Activated CD8-positive, alpha-beta memory T cell treated with anti-CD3 and anti-CD28 coated beads for 48 hours (primary cell): Measurements from ENCODE around the gene TFF1.
"Not testable (repeated sequence)": the region's sequence is repeated elsewhere in the genome, so short reads cannot be mapped to it uniquely, and the experiment has no call there.

Experiments used
- DNase-seq, 3 experiments: peaks; one replicate each; pipeline ENCODE4 v3.0.0-alpha.2; 2020; ENCODE audit warnings: low read depth in 2 of 3, low spot score in 2 of 3

Gene TFF1

DNA sequence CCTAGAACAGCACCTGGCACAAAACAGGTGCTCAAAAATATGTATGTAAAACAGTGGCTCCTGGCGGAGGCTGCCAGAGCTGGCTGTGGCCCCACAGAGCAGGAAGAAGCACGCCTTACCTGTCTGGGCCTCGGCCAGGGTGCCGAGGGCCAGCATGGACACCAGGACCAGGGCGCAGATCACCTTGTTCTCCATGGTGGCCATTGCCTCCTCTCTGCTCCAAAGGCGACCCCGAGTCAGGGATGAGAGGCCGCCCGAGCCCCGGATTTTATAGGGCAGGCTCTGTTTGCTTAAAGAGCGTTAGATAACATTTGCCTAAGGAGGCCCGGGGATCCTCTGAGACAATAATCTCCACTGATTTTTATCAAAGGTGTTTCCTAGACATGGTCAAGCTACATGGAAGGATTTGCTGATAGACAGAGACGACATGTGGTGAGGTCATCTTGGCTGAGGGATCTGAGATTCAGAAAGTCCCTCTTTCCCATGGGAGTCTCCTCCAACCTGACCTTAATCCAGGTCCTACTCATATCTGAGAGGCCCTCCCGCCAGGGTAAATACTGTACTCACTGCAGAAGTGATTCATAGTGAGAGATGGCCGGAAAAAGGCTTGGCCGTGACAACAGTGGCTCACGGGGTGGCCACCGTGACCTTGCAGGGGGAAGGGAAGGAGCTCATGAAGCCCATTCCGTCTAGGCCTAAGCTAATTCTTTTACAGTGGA lies at the start of gene TFF1:
TSS of gene TFF1 (minus strand) at position 244 of the 719 bp plus-strand sequence. CDS start at position 204, 40 bp downstream.
- DNase-seq: no peak

DNA sequence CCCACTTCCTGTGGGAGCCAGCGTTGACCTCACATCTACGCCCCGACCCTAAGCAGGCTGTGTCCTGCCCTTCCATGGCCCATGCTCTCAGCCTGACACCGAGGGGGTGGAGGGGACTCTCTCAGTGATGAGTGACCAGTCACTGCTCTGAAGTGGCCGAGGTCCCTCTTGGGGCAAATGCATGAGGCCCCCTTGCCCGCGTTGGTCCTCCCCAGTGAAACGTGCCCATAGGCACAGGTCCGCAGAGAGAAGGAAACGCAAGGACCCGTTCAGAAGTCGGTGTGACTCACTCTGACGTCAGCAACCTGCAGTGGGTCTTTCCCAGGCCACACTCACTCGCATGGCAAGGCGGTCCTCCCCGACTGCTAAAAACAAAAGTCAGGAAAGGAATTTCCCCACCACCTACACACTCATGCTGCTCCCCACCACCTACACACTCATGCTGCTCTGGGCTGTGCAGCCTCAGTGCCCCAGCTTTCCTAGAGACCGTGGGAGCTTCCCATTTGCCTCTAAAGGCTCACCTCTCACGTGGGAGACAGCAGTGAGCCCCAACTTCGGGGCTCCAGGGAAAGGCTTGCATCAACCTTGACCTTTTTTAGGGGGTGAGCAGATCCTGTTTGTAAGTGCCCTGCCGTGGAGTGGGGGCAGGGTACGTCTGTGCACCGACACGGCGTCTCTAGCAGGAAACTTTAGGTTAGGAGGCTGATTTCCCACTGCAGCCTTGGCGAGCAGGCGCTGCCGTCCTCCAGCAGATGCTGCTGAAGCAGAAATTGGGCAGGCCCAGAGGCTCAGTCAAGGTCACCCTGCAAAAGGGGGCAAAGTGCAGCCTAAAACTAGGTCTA lies 48.8 kb upstream of the TFF1 start:
- peak in 2 of 3 experiments; percentile 83 to 88 for DNase-seq

DNA sequence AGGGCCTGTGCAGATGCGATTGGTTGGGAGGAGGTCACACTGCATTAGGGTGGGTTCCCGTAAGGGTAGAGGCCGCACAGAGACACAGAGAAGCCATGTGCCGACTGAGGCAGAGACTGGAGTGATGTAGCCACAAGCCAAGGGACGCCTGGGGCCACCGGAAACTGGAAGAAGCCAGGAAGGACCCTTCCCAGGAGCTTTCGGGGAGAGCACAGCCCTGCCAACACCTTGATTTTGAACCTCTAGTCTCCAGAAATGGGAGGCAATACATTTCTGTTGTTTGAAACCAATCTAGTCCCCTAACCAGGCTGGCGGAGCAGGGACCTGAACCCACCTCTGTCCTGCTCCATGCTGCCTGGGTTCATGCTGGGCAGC lies 48.2 kb upstream of the TFF1 start:
- DNase-seq: no peak

DNA sequence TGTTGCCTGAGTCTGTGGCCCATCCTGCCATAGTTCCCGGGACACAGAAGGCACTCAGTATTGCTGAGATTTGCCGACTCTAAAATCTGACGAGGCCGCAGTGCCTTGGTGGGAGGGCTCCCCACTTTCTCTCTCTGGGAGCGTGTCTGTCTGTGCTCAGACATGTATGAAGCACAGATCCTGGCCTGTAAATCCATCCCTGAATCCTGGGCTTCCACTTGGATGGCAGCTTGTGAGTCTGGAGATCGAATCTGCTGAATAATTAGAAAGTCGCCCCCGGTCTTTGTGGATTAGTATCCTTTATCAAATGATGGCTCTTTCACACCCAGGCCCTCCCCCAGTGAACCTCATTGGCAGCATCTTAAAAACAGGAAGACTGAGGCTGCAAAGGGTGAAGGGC lies 47.7 kb upstream of the TFF1 start:
- no peak for DNase-seq

DNA sequence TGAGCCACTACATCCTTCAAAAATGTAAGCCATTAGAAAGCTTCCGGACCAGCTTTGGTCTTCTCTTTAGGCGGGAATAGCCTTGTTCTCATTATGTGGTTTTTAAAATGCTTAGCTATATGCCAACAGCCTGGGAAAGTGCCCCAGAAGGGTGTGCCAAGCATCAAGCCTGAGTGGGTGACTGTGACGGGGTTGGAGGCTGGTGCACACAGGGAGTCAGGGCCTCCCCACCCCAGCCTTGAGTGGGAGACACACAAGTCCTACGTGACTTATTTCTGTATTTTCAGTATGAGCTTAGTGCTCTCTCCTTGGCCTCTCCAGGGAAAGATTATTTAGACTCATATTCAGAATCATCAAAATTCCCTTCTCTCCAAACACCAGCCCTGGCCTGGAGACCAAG lies 47.2 kb upstream of the TFF1 start:
- DNase-seq: no peak

DNA sequence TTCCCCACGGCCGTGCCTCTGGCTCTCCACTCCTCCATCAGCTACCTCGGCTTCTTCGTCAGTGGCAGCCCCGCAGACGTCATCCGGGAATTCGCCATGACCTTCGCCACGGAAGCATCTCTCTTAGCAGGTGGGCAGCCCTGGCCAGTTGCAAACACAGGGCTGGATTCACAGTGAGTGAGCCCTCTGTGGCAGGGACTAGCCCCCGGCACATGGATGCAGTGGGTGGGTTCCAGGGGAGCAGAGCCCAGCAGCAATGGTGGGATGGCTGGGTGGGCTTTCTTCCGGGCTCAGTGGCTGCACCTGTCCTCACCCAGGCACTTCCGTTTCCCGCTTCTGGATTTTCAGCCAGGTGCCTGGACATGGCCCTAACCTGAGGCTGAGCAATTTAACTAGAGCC lies 46.8 kb upstream of the TFF1 start:
- DNase-seq: no peak

DNA sequence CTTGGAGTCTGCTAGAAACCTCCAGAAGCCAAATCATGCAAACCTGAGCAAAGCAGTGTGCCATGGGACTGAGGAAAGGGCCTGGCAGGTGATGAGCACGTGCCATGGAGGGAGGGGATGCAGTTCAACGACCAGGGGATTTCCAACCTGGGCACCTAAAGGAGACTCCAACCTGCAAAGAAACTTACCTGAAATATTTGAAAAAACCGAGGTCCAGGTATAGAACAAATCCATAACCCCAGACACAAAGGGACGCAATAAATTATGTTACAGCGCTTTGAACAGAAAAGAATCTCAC lies 46.2 kb upstream of the TFF1 start:
- no peak for DNase-seq

DNA sequence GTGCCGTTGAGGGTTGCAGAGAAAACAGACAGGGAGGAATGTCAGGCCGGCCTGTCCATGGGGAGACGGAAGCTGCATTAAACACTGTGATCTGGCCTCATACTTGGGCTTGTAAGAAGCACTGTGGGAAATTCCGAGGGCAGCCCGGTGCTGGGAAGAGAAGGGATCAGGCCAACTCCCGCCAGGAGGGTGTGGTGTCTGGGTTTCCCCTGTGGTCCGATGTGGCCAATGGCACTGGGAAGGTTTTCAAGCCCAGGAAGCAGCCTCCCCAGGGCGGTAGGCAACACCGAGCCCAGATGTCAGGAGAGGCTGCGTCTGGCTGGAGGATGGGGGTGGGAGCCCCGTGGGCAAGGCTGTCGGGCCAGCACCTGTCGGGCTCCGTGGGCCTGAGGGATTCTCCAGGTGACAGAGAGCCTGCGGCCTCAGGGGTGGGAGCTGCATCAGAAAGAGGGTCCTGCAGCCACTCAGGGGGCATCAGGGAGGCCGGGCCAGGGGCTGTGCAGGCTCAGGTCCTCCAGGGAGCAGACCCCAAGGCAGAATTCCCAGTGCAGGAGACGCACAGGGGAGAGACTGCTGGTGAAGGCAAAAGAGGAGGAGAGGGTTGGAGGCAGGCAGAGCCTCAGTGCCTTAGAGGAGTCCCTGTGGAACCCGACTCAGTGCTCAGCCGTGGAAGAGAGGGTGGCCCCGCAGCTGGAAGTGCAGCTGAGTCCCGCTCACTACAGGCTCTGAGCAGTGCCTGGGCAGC lies 45.7 kb upstream of the TFF1 start:
- no peak for DNase-seq

DNA sequence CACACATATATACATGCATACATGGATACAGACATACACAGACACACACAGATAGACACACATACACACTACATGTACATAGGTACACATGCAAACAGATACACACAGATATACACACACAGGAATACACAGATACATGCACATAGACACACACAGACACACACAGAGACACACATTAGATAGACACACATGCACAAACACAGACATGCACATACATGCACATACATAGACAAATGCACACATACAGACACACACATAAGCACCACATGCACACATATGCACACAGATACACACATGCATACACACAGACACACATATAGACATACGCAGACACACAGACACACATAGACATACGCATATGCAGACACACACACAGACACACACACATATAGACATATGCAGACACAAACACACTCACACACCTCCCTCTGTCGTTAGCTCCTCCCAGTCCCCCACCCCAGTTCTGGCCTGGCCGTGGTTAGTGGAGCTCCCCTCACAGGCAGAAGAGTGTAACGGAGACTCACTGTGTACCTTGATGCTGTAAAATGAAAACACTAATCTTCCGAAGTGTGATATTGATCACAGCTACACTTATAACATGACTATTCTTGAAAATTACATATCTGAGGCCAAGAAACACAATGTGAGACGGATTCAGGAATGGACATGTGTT lies 45.0 kb upstream of the TFF1 start:
- DNase-seq: no peak

DNA sequence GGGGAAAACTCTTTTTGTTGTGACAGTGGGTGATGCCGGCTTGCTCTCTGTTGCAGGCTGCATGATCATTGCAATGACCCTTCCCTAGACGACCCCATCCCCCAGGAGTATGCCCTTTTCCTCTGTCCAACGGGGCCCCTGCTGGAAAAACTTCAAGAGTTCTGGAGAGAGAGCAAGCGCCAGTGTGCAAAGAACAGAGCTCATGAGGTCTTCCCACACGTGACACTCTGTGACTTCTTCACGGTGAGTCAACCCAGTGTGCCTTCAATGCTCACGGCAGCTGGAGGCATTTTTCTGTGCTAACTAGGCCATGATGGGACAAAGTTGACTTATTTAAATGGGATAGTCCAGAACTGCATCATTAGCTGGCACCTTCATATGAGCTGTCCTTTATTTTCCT lies 43.0 kb upstream of the TFF1 start:
- DNase-seq: no peak

DNA sequence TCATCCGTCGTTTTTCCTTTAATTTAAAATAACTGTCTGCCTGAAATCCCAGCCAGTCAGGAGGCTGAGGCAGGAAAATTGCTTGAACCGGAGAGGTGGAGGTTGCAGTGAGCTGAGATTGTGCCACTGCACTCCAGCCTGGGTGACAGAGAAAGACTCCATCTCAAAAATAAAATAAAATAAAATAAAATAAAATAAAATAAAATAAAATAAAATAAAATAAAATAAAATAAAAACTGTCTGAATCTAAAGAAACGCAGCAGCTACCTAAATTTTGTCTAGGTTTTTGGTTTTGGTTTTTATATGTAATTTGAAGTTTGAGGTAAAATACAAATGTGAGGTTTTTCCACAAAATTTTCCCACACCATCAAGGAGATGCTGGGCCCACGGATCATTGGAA lies 42.4 kb upstream of the TFF1 start:
- not testable (repeated sequence) for DNase-seq

DNA sequence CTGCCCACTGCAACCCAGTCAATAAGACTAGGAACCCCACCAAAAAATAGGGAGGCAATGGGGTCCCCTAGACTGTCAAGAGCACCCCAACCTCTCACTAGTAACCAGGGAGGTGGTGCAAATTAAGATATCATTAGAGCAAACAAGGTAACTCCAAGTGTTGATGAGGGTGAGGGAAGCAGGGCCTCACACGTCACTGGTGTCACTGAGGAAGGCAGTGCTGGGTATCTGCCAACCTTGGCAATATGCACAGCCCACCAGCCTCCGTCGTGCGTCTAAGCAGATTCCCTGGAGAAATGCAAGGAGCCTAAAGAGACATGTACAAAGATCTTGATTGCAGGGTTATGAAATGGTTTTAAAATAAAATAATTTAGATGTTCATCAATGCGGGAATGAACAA lies 41.1 kb upstream of the TFF1 start:
- no peak for DNase-seq

DNA sequence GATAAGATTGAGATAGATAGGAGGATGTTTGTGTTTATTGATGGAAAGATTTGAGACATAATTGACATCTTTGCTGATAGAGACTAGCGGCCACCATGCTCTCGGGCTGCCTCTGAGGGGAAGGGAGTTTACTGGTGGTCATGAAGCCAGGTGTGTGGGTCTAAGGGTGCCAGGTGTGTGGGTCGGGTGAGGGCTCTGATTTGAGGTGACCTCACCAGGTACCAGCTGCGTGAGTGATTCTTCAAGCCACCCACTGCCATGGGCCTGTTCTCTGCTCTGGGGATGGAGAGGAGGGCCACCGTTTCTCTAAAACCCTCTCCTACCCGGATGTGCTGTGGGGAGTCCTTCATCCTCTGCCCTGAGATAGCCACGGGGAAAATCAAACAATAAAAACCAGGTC lies 40.5 kb upstream of the TFF1 start:
- no peak for DNase-seq

DNA sequence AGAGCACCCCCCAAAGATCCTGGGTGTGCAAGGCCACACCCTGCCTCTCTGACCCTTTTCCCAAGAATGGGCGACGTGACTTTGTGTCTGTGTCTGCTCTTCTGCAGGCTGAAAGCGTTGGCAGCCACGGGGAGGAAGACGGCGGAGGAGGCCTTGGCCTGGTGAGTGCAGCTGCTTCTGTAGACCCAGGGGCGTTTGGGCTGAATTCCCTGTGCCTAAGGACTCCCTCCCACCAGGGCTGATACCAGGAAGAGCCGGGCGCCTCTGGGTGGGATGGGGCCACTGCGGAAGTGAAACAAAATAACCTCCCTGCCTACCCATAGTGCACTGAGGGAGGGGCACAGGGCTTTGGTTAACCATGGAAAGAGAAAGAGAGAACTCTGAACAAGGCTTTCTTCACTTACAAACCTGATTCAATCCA lies 39.9 kb upstream of the TFF1 start:
- DNase-seq: no peak

DNA sequence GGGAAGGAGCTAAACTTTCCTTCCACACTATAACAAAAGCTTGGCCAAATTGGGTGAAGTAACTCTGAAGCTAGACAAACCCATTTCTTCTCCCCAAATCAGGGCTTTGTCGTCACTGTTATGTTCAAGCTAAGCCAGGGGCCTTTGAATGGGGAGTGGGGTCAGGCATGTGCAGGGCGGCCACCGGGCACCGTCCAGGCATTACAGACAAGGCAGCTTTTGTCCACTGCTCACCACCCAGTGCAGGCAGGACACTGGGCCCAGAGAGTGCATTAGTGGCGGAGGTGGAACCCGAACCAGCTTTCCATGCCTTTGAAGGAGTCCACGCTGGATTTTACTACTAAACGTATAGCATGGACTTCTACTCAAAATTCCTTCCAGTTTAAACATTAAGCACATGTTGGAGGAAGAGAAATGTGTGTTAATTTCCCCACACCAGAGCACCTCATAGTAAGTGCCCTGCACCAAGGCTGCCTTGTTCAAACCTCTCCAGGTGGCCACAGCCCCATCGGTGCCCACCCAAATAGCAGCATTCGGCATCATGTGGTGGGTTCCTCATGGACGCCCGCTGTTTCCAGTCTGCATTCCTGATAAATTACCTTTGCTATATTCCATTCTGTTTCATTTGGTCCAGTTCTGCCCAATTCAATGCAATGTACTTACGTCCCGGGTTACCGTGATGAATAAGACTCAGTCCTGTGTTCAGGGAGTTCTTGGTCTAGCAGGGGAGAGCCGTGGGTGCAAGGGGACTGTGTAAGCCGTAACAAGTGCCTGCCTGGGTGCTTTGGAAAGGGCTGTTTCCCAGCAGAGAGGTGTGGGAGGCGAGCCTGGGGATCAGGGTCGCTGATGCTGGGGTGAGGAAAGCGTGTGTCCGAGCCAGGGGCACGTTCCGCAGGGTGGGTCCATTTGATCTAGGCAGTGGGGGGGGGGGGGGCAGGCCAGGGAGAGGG lies 39.0 kb upstream of the TFF1 start:
- DNase-seq: no peak

DNA sequence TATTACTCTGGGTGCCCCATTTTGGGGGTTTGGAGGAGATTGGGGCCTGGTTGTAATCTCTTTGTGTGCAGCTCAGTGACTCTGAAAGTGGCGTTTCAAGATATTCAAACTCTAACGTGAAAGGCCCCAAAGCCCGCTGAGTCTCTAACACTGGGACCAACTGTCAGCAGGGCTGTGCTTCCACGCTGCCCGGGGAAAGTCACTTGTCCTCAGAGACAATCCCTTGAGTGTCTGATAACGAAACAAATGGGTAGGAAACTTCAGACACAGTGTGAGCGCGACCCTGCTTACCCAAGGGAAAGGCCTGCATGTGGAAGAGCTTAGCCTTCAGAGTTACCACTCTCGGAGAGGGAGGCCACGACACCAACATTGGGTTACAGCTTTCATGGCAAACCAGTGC lies 38.2 kb upstream of the TFF1 start:
- DNase-seq: no peak

DNA sequence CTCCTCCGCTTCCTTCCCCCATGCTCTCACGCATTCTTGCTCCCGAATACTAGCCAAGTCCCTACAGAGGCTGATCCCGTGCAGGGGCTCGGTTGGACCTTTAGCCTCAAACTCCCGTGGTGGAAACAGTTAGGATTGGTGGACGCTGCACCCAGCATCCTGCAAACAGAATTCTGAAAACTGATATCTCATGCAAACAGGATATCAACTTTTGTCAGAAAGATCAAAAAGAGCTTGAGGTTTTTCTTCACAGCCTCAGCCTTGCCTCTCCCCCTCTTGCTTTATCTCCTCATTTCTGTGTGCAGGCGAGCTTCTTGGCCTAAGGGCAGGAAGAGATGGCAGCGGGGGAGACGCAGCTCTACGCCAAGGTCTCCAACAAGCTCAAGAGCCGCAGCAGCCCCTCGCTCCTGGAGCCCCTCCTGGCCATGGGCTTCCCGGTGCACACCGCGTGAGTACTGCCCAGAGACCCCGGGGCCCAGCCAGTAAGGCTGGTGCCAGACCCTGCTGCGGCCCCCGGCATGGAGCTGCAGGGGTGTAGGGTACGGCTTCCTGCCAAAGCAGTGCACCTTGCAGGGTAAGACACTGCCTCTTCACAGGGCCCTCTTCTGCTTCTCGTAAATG lies 37.4 kb upstream of the TFF1 start, which contains the start of gene UBASH3A:
TSS of gene UBASH3A (plus strand) at position 292 of the 621 bp plus-strand sequence. CDS start at position 336, 44 bp downstream.
- DNase-seq: no peak

DNA sequence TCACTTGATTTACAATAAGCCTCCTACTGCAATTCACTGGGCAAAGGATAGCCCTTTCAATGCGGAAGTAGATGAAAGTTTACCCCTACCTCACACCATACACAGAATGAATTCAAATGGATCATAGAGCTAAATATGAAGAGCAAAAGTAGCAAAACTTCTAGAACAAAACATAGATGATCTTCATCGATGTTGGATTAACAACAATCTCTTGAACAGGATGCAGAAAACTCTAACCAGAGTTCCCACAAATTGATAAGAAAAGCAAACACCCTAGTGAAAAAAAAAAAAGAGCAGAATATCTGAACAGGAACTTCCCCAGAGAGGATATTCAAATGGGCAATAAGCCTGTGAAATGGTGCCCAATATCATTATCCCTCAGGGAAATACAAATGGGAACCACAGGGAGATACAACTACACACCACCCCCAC lies 35.5 kb upstream of the TFF1 start:
- DNase-seq: no peak

DNA sequence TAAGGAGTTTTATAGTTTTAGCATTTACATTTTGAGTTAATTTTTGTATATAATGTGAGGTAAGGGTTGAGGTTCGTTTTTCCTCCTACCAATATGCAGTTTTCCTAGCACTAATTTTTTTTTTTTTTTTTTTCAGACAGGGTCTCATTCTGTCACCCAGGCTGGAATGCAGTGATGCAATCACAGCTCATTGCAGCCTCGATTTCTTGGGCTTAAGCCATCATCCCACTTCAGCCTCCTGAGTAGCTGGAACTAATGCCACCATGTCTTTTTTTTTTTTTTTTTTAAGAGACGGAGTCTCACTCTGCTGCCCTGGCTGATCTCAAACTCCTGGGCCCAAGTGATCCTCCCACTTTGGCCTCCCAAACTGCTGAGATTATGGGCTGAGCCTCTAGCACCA lies 34.8 kb upstream of the TFF1 start:
- no peak for DNase-seq

DNA sequence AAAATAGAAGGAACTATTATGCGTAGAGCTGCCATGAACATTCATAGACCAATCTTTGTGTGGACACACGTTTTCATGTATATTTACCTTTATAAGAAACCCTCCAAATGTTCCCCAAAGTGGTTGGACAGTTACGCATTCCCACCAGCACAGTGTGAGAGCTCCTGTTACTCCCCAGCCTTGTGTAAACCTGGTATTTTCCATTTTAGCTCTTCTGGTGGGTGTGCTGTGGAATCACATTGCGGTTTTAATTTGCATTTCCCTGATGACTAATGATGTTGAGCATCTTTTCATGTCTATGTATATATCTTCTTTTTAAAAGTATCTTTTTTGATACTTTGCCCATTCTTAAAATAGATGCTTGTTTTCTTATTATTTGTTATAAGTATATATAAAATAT lies 34.2 kb upstream of the TFF1 start:
- no peak for DNase-seq
